ENCODE data around the gene ALK. TPM values are rescaled to one million over a fixed set of nuclear protein-coding genes. Genes with fewer than 3 reads are reported as not detected.

ALK gene
- total RNA-seq, 1 experiment from 2014 or later = 0.87 TPM

DNA sequence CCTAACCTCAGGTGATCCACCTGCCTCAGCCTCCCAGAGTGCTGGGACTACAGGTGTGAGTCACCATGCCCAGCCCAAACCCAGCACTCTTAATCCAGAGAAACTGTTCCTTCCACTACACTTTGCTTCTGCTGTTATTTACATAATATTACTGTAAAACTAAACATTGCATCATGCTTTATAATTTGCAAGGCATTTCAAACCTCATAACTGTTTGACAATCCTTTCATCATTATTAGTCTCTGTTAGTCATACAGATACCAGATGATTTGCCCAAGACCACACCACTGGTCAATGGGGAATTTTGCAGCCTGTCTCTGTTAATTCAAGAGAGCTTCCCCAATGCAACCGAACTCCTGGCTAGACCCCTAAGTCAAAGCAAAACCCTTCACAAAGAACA lies 338.3 kb downstream of the ALK start:
- ATAC-seq = peak; percentile 86
- intact Hi-C loops (cut with micrococcal nuclease) = loop anchor here (1.0 kb wide), 1 partner anchor 45 kb away; no protein-coding TSS in a partner anchor

DNA sequence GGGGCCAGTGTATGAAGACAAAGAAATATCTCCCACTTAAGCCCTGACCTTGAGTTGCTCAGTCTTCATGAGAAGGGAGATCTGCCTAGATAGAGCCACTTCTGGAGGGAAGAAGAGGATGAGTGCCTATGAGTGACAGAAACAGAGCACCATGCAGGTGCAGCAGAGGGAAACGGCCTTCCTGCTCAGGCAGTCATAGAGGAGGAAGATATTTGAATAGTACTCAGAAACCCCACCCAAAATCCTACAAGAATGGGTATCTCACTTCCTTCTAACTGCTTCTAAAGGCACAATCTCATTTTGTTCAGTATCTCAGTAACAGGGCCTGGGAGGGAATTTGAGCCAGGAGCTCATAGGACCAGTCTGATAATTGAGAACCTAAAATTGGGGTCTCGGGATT lies 339.3 kb downstream of the ALK start:
- H3K27me3 ChIP-seq (ENCODE audit: low read length) = no peaks in the 10 kb centered on the region

More for the DNA sequence above, 338.3 kb downstream of the ALK start:
- Histone ChIP-seq H3K9me2 (replicated peaks; ENCODE audit: low read length) (no peaks in the 10 kb centered on the region), H3K4me1 (ENCODE audit: insufficient read depth, low read length) (peaks cover 38% of the 10 kb centered on the region), H2AFZ (ENCODE audit: low read length) (no peak overlapping the region), H3K36me3 (ENCODE audit: low read depth, low read length) (no peaks in the 10 kb centered on the region), H3K4me2 (ENCODE audit: low read length) (peak overlapping the region; percentile 32), H3K79me2 (ENCODE audit: low read length) (no peaks in the 10 kb centered on the region), H3K9me3 (ENCODE audit: low read length) (no peaks in the 10 kb centered on the region), H3F3A (ENCODE audit: low read length, unreplicated experiment) (no peaks in the 10 kb centered on the region), H4K20me1 (ENCODE audit: low read length) (no peaks in the 10 kb centered on the region), H3K4me3 (ENCODE audit: low read length) (no peak overlapping the region), H3K27me3 (ENCODE audit: low read length) (no peaks in the 10 kb centered on the region), H3K9ac (ENCODE audit: low read length) (peak overlapping the region; percentile 16; the same call in 1 of the 2 replicates), H3K27ac (ENCODE audit: low read length) (peak overlapping the region; percentile 83)
- peak; percentile 91 for DNase-seq
- ChIA-PET POLR2A (ENCODE audit: unreplicated experiment) (no interaction called here), CTCF (no interaction called here)
- TF ChIP-seq, protein P1, sequence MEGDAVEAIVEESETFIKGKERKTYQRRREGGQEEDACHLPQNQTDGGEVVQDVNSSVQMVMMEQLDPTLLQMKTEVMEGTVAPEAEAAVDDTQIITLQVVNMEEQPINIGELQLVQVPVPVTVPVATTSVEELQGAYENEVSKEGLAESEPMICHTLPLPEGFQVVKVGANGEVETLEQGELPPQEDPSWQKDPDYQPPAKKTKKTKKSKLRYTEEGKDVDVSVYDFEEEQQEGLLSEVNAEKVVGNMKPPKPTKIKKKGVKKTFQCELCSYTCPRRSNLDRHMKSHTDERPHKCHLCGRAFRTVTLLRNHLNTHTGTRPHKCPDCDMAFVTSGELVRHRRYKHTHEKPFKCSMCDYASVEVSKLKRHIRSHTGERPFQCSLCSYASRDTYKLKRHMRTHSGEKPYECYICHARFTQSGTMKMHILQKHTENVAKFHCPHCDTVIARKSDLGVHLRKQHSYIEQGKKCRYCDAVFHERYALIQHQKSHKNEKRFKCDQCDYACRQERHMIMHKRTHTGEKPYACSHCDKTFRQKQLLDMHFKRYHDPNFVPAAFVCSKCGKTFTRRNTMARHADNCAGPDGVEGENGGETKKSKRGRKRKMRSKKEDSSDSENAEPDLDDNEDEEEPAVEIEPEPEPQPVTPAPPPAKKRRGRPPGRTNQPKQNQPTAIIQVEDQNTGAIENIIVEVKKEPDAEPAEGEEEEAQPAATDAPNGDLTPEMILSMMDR (conservative IDR thresholded peaks at IDR 0.05; ENCODE audit: low read depth, low read length) = no peak
- TF ChIP-seq EZH2phosphoT487 (IDR thresholded peaks at IDR 0.05; ENCODE audit: borderline replicate concordance, low read length) (no peak), EZH2 (IDR thresholded peaks at IDR 0.05; ENCODE audit: low read length, unreplicated experiment) (no peak)
- no TSS peak for BruUV-seq (replicated peaks)

DNA sequence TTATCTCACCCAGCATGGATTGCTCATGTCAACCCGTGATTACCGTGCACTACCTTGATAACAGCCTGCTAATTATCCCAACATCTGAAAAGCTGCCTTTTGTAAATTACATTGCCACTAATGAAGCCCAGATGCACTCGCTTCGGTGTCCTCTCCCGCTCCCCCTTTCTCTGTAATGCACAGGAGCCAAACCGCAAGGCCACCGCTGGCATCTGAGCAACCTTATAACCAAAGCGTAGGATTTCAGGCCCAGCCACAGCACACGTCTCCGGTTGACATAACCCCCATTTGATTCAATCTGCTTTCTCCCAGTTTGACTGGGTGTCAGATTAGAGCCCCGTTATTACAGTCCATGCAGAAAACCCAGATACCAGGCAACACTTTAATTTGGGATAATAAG lies 341.2 kb downstream of the ALK start:
- Histone ChIP-seq H3K9me2 (replicated peaks; ENCODE audit: low read length) (no peaks in the 10 kb centered on the region), H3K27me3 (ENCODE audit: low read length) (no peaks in the 10 kb centered on the region)
- no TSS peak for BruUV-seq (replicated peaks)

More for the DNA sequence above, 339.3 kb downstream of the ALK start:
- no peaks in the 10 kb centered on the region for H3K9me2 ChIP-seq (replicated peaks; ENCODE audit: low read length)
- H2AFZ ChIP-seq (ENCODE audit: low read length) = no peak overlapping the region
- DNase-seq = no peak
- no peak overlapping the region for H3K27ac ChIP-seq (ENCODE audit: low read length)
- H3K4me2 ChIP-seq (ENCODE audit: low read length) = no peak overlapping the region
- H3K79me2 ChIP-seq (ENCODE audit: low read length) = no peaks in the 10 kb centered on the region
- H3K9ac ChIP-seq (ENCODE audit: low read length) = no peak overlapping the region
- ATAC-seq = no peak
- H3K36me3 ChIP-seq (ENCODE audit: low read depth, low read length) = no peaks in the 10 kb centered on the region
- H4K20me1 ChIP-seq (ENCODE audit: low read length) = no peaks in the 10 kb centered on the region
- H3K4me3 ChIP-seq (ENCODE audit: low read length) = no peak overlapping the region
- ChIA-PET CTCF (no interaction called here), POLR2A (ENCODE audit: unreplicated experiment) (no interaction called here)
- no peaks in the 10 kb centered on the region for H3F3A ChIP-seq (ENCODE audit: low read length, unreplicated experiment)
- BruUV-seq (replicated peaks) = no TSS peak
- TF ChIP-seq, protein P1 (conservative IDR thresholded peaks at IDR 0.05; ENCODE audit: low read depth, low read length) = no peak
- no peak for TF ChIP-seq EZH2 (IDR thresholded peaks at IDR 0.05; ENCODE audit: low read length, unreplicated experiment)
- no peak for TF ChIP-seq EZH2phosphoT487 (IDR thresholded peaks at IDR 0.05; ENCODE audit: borderline replicate concordance, low read length)
- peaks cover 33% of the 10 kb centered on the region for H3K4me1 ChIP-seq (ENCODE audit: insufficient read depth, low read length)
- no peaks in the 10 kb centered on the region for H3K9me3 ChIP-seq (ENCODE audit: low read length)
- intact Hi-C loops (cut with micrococcal nuclease) = no loop called here

More for the DNA sequence above, 341.2 kb downstream of the ALK start:
- H3K79me2 ChIP-seq (ENCODE audit: low read length) = no peaks in the 10 kb centered on the region
- no peak overlapping the region for H3K4me3 ChIP-seq (ENCODE audit: low read length)
- H3F3A ChIP-seq (ENCODE audit: low read length, unreplicated experiment) = no peaks in the 10 kb centered on the region
- TF ChIP-seq EZH2phosphoT487 (IDR thresholded peaks at IDR 0.05; ENCODE audit: borderline replicate concordance, low read length) (no peak), EZH2 (IDR thresholded peaks at IDR 0.05; ENCODE audit: low read length, unreplicated experiment) (no peak)
- TF ChIP-seq, protein P1 (conservative IDR thresholded peaks at IDR 0.05; ENCODE audit: low read depth, low read length) = no peak
- no peak overlapping the region for H3K27ac ChIP-seq (ENCODE audit: low read length)
- H3K9me3 ChIP-seq (ENCODE audit: low read length) = no peaks in the 10 kb centered on the region
- H3K4me2 ChIP-seq (ENCODE audit: low read length) = no peak overlapping the region
- no peak overlapping the region for H3K9ac ChIP-seq (ENCODE audit: low read length)
- no peak for ATAC-seq
- no peaks in the 10 kb centered on the region for H4K20me1 ChIP-seq (ENCODE audit: low read length)
- intact Hi-C loops (cut with micrococcal nuclease) = no loop called here
- no peaks in the 10 kb centered on the region for H3K36me3 ChIP-seq (ENCODE audit: low read depth, low read length)
- ChIA-PET POLR2A (ENCODE audit: unreplicated experiment) (no interaction called here), CTCF (no interaction called here)
- DNase-seq = no peak
- no peak overlapping the region for H2AFZ ChIP-seq (ENCODE audit: low read length)
- H3K4me1 ChIP-seq (ENCODE audit: insufficient read depth, low read length) = peaks cover 26% of the 10 kb centered on the region
